Measurements from ENCODE around the gene GALNT10.

DNA sequence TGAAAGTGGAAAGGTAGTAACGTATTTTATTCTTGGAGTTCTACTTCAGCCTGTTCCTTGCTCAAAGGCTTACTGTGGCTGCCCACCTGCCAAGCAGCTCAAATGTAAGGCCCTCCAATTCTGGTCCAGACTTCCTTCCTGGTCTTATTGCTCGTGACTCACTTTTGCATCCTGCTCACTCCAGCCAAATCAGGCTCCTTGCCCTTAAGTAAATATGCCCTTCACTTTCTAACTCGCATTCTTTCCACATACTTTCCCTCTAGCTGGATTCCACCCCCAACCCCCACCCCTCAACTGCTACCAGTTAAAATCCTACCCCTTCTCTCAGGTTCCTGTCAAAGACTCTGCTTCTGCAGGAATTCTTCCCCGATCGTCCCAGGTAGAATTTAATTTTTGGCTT lies 96.6 kb downstream of the GALNT10 start:
- TF ChIP-seq, protein P1, sequence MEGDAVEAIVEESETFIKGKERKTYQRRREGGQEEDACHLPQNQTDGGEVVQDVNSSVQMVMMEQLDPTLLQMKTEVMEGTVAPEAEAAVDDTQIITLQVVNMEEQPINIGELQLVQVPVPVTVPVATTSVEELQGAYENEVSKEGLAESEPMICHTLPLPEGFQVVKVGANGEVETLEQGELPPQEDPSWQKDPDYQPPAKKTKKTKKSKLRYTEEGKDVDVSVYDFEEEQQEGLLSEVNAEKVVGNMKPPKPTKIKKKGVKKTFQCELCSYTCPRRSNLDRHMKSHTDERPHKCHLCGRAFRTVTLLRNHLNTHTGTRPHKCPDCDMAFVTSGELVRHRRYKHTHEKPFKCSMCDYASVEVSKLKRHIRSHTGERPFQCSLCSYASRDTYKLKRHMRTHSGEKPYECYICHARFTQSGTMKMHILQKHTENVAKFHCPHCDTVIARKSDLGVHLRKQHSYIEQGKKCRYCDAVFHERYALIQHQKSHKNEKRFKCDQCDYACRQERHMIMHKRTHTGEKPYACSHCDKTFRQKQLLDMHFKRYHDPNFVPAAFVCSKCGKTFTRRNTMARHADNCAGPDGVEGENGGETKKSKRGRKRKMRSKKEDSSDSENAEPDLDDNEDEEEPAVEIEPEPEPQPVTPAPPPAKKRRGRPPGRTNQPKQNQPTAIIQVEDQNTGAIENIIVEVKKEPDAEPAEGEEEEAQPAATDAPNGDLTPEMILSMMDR (IDR thresholded peaks at IDR 0.05; ENCODE audit: insufficient read depth, low read depth, low read length), result no peak
- TF ChIP-seq EZH2 (IDR thresholded peaks at IDR 0.05; ENCODE audit: insufficient read depth, low read length), result no peak
